Dermis lymphatic vessel endothelial cell (primary cell): ENCODE data around the gene CFAP20. TPM values are rescaled to one million over a fixed set of nuclear protein-coding genes. Genes with fewer than 3 reads are reported as not detected.

Experiments
- total RNA-seq: library from RNA; depleted of rRNA; stranded (reverse); fragments of >200 nt; gene quantifications from 2 replicates; pipeline ENCODE4 v1.2.1, GENCODE V29; 2014

The CFAP20 gene
- total RNA-seq: 41.8 and 47.0 TPM in 2 replicates

GRCh38 chr16:58129097-58129936, at the start of gene CFAP20:
Gene CFAP20, minus strand, starts transcription at chr16:58129381. Its CDS starts 266 bp downstream, at chr16:58129115.

Other genes starting within 250 kb of the CFAP20 start
- not detected in 2 replicates for gene CNGB1, start 158.3 kb downstream of the CFAP20 start, total RNA-seq
- 2.1 and 2.3 TPM in 2 replicates for gene ZNF319, start 128.7 kb downstream of the CFAP20 start, total RNA-seq
- gene USB1, start 128.0 kb downstream of the CFAP20 start, total RNA-seq: 24.6 and 25.1 TPM in 2 replicates
- gene MMP15, start 103.6 kb downstream of the CFAP20 start, total RNA-seq: 3.8 and 5.6 TPM in 2 replicates
- gene CSNK2A2, start 68.7 kb upstream of the CFAP20 start, total RNA-seq: 27.5 and 30.6 TPM in 2 replicates
- not detected in 2 replicates for gene PRSS54, start 165.6 kb upstream of the CFAP20 start, total RNA-seq